Thyroid gland (tissue), 4 donors: ENCODE results near the gene ATP8A1. TPM values are rescaled to one million over a fixed set of nuclear protein-coding genes. Genes with fewer than 3 reads are reported as not detected.

Experiments
- DNase-seq, 2 donors: peaks; one replicate each; pipeline ENCODE4 v3.0.0-alpha.2; 2019
- H3K27ac ChIP-seq, 3 donors: fragments of 200-600 bp; sonication (generic); 1 replicate in 2 of 3; 2 replicates in 1 of 3; pipeline ENCODE4 v1.5.1; 2016 to 2019; ENCODE audit warnings: mild to moderate bottlenecking in 1 of 3, moderate library complexity in 1 of 3
- H3K27me3 ChIP-seq: fragments of 200-600 bp; sonication (generic); one replicate; pipeline ENCODE4 v1.5.1; 2019
- H3K36me3 ChIP-seq, 2 donors: fragments of 200-600 bp; sonication (generic); one replicate each; pipeline ENCODE4 v1.5.1; 2016 to 2019
- H3K4me1 ChIP-seq, 2 donors: fragments of 200-600 bp; sonication (generic); one replicate each; pipeline ENCODE4 v1.5.1; 2017 to 2019
- H3K4me3 ChIP-seq, 3 donors: fragments of 200-600 bp; sonication (generic); replicated peaks in 1 of 3; 1 replicate in 2 of 3; 2 replicates in 1 of 3; pipeline ENCODE4 v1.5.1; 2016; ENCODE audit warnings: mild to moderate bottlenecking in 1 of 3
- H3K9me3 ChIP-seq: fragments of 200-600 bp; sonication (generic); one replicate; pipeline ENCODE4 v1.5.1; 2017
- POLR2A ChIP-seq, 2 donors: fragments of 450-650 bp; IDR thresholded peaks; one replicate each; pipeline ENCODE4 v1.6.1; 2017; ENCODE audit warnings: antibody characterized with exemption in 2 of 2, mild to moderate bottlenecking in 2 of 2, moderate library complexity in 1 of 2
- WGBS, 2 donors: methylation state at CpG; one replicate each; pipeline ENCODE4 v1.1.5; 2017; 5-methylcytosine and 5-hydroxymethylcytosine counted together
- intact Hi-C: fragments of 100-400 bp; cut with DNase I; formaldehyde crosslinking; loops from one replicate; pipeline ENCODE4 v1.15.1; 2023
- total RNA-seq, 4 donors: library from RNA; depleted of rRNA; stranded (reverse); fragments of >200 nt; gene quantifications; one replicate each; pipeline ENCODE4 v1.2.3, GENCODE V29; 2016
- TF ChIP-seq, protein P1 (sequence below), 6 experiments: fragments of 200-600 bp in 3 of 6; fragments of 450-650 bp in 3 of 6; sonication (generic) in 3 of 6; IDR thresholded peaks; one replicate each; pipeline ENCODE4 v1.5.1; 2016 to 2019; ENCODE audit warnings: antibody characterized with exemption in 6 of 6, mild to moderate bottlenecking in 2 of 6, inconsistent platforms in 1 of 6, moderate library complexity in 1 of 6

ATP8A1 gene
- total RNA-seq, 4 donors from 2014 or later, result 191 to 274 (median 245) TPM

DNA sequence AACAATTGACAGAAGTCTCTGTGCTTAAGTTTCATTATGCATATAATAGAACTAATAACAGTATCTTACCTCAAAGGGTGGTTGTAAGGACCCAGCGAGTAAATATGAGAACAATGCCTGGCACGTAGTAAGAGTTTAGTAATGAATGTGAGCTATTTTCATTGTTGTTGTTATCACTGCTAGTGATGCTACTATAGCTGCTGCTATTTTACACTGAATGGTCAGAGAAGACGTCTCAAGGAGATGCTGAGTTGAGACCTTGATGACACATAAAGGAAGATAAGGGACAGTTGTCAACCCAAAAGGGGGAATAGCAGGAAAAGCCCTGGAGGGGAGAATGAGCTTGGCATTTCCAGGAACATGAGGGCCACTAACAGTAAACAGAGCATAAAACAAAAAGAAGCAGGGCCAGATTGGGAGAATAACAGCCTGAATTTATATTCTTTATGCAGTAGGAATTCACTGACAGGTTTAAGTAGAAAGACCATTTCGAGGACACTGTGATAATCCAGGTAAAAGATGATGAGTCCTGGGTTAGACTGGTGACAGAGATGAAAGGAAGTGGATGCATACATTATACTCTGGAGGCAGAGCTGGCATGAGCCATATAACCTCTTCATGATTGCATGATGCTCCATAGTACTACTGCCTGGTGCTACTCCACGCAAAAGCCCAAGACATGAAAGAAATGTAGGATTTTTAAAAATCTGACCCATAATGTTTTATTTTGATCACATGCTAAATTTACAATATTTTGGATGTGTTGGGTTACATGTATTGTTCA lies 23.1 kb downstream of the ATP8A1 start:
- TF ChIP-seq, protein P1, sequence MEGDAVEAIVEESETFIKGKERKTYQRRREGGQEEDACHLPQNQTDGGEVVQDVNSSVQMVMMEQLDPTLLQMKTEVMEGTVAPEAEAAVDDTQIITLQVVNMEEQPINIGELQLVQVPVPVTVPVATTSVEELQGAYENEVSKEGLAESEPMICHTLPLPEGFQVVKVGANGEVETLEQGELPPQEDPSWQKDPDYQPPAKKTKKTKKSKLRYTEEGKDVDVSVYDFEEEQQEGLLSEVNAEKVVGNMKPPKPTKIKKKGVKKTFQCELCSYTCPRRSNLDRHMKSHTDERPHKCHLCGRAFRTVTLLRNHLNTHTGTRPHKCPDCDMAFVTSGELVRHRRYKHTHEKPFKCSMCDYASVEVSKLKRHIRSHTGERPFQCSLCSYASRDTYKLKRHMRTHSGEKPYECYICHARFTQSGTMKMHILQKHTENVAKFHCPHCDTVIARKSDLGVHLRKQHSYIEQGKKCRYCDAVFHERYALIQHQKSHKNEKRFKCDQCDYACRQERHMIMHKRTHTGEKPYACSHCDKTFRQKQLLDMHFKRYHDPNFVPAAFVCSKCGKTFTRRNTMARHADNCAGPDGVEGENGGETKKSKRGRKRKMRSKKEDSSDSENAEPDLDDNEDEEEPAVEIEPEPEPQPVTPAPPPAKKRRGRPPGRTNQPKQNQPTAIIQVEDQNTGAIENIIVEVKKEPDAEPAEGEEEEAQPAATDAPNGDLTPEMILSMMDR (IDR thresholded peaks at IDR 0.05), result no peak
- TF ChIP-seq POLR2A (IDR thresholded peaks at IDR 0.05), result no peak
- peaks cover 26 to 51% of the 10 kb centered on the region in 2 donors for H3K4me1 ChIP-seq
- no peaks in the 10 kb centered on the region for H3K27me3 ChIP-seq
- no peak overlapping the region for H3K27ac ChIP-seq
- intact Hi-C loops, result no loop called here
- no peak for DNase-seq
- 78 to 86% methylated on average over 5 of the region's 5 CpGs for WGBS, 2 donors
- H3K36me3 ChIP-seq, result no peaks in the 10 kb centered on the region
- H3K4me3 ChIP-seq, result no peak overlapping the region
- H3K9me3 ChIP-seq, result no peaks in the 10 kb centered on the region

DNA sequence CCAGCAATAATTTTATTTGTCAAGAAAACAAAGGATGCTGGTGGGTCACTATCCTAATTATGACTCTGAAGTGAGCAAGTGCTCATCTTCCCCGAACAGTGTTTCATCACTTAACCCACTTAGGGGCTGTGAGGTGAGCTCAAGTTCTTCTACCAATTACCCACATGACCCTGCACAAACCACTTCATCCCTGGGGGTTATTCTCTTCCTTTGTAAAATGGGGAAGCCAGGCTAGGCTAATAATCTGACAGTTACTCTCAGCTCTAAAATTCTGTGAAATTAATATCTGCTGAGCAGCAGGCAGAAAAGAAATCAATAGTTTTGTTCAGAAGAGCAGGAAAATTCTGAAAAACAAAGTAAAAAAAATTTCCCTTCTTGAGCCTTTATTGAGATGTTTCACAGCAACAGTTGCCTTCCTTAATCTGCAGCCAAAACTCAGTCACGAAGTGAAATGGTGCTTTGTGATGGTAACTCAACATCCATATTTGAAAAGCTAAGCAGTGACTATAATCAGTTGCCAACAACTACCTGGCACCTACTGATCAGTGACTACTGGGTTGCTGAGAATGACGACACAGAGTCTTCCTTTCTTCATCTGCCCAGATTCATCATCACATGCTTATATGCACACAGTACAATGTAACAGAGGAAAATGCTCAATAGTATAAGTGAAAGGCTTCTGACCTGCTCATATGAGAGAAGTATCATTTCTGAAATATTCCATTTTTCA lies 24.1 kb downstream of the ATP8A1 start:
- Histone ChIP-seq H3K27me3 (no peaks in the 10 kb centered on the region), H3K27ac (no peak overlapping the region), H3K4me1 (peaks cover 32 to 53% of the 10 kb centered on the region in 2 donors), H3K9me3 (no peaks in the 10 kb centered on the region), H3K36me3 (no peaks in the 10 kb centered on the region), H3K4me3 (no peak overlapping the region)
- intact Hi-C loops, result no loop called here
- no peak for DNase-seq
- WGBS, 2 donors, result 78 to 90% methylated on average over 3 of the region's 3 CpGs
- TF ChIP-seq, protein P1 (IDR thresholded peaks at IDR 0.05), result no peak
- no peak for TF ChIP-seq POLR2A (IDR thresholded peaks at IDR 0.05)

DNA sequence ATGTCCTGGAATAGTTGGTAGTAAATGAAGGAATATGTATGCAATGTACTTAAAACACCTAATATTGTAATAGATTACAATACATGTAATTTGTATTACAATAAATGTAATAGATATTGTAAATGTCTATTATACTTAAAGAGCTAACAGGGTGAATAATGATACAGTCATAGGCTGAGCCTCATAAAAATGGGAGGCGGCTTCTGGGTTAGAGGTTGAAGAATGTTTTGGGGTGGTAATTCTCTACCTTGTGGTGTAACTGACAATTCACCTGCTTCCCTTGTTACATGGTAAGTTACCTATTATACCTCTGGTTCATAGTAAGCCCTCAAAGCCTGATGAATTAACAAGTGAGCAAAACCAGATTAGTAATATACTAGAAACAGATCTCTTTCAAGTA lies 26.0 kb downstream of the ATP8A1 start:
- Histone ChIP-seq H3K27me3 (no peaks in the 10 kb centered on the region), H3K4me1 (peaks cover 30 to 48% of the 10 kb centered on the region in 2 donors), H3K9me3 (no peaks in the 10 kb centered on the region), H3K27ac (no peak overlapping the region), H3K4me3 (no peak overlapping the region), H3K36me3 (no peaks in the 10 kb centered on the region)
- no peak for TF ChIP-seq POLR2A (IDR thresholded peaks at IDR 0.05)
- no peak for DNase-seq
- WGBS, 2 donors, result 96 to 97% methylated on average over 1 of the region's 1 CpG
- intact Hi-C loops, result no loop called here

DNA sequence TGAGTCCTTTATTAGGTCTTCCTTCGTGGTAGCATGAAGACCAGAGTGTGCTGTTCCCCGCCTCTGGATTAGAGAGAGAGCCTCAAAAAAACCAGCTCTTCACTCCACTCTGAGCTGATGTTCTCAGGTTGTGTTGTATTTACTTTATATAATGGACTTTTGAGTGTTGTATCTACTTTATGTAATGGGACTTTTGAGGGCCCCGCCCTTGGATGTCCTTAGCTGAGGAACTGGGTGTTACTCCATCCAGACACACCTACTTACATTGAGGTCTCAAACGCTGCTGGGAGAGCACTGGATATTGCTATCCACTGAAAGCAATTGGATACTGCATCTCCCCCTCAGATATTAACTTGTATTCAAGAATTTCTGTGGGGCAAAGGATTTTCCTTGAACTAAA lies 28.2 kb downstream of the ATP8A1 start:
- Histone ChIP-seq H3K9me3 (no peaks in the 10 kb centered on the region), H3K27ac (no peak overlapping the region), H3K4me3 (no peak overlapping the region), H3K4me1 (peaks cover 25 to 37% of the 10 kb centered on the region in 2 donors), H3K27me3 (no peaks in the 10 kb centered on the region), H3K36me3 (no peaks in the 10 kb centered on the region)
- WGBS, 2 donors, result 81 to 84% methylated on average over 4 of the region's 4 CpGs
- no peak for DNase-seq
- TF ChIP-seq, protein P1 (IDR thresholded peaks at IDR 0.05), result no peak
- no peak for TF ChIP-seq POLR2A (IDR thresholded peaks at IDR 0.05)
- intact Hi-C loops, result no loop called here

DNA sequence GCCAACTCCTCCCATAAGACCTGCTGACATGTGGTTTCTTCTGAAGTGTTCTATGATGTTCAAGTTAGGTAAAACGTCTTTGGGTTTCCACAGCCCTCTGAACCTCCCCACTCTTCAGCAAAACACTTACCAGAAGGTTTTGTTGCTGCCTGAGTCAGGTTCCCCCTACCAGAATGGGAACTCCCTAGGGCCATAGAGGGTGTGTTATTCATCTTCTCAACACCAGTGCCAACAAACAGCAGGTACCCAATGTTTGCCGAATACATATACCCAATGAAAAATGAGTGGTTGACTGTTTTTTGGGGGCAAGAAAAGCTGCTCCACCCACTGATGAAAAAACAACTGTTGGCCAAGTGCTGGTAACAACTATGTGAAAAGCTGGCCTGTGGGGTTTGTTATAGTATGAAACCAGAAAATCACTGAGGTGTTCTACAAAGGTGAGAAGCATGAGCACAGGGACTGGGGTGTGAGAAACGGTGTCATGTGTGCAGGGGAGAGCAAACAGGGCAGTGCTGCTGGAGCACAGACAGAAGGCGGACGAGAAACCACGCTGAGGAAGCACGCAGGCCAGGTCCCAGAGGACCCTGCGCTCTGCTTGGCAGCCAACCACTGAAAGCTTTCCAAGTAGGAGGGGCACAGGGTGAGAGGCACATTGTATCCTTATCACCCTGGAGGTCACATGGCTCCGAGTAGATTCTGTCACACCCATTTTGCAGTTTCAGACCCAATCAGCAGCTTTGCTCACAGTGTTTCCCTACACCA lies 28.8 kb downstream of the ATP8A1 start:
- Histone ChIP-seq H3K4me1 (peaks cover 22 to 37% of the 10 kb centered on the region in 2 donors), H3K36me3 (peaks cover 0 to 6% of the 10 kb centered on the region in 2 donors), H3K27ac (no peak overlapping the region), H3K9me3 (no peaks in the 10 kb centered on the region), H3K27me3 (no peaks in the 10 kb centered on the region), H3K4me3 (no peak overlapping the region)
- intact Hi-C loops, result no loop called here
- TF ChIP-seq POLR2A (IDR thresholded peaks at IDR 0.05), result no peak
- TF ChIP-seq, protein P1 (IDR thresholded peaks at IDR 0.05), result no peak
- WGBS, 2 donors, result 46 to 54% methylated on average over 9 of the region's 9 CpGs
- DNase-seq, result peak; percentile 19 to 30
